ENCODE data around the gene SUGT1.
A peak's percentile ranks its signal among the peaks of the same experiment; 100 is the strongest.
"Not testable (repeated sequence)": the region's sequence is repeated elsewhere in the genome, so short reads cannot be mapped to it uniquely, and the experiment has no call there.

Gene SUGT1

DNA sequence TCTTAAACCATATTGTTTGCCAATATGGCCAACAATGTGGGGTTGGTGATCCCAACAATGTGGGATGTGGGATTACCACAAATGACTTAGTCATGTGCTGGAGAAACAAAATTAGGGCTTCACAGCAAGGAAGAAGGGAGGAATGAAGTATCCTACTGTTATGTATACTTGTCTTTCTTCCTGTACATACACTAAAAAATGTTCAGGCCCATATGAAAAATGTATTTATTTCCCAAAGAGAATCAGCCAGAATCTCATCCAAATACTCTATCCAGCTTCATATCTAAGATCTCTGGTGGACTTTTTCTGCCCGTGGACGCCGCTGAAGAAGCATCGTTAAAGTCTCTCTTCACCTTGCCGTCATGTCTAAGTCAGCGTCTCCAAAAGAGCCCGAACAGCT is 10.5 kb upstream of the SUGT1 start, which contains the start of gene HNRNPA1L2:
HNRNPA1L2 (plus strand) TSS at position 301 of the 400 bp plus-strand sequence; CDS start at position 363, 62 bp downstream.
- DNase-seq (no peak), ATAC-seq (replicated peaks) (no peak)
- Mint-ChIP-seq H3K4me3 (no peak within 1 kb of the TSS), H3K27ac (no peak within 1 kb of the TSS), H3K27me3 (no peaks in the 10 kb centered on the region), H3K9me3 (peaks cover 0 to 2% of the 10 kb centered on the region in 2 donors), H3K36me3 (ENCODE audit: insufficient read depth) (peaks cover 16% of the 10 kb centered on the region), H3K4me1 (ENCODE audit: low read depth in 2 of 2) (peaks cover 3 to 6% of the 10 kb centered on the region in 2 donors)

DNA sequence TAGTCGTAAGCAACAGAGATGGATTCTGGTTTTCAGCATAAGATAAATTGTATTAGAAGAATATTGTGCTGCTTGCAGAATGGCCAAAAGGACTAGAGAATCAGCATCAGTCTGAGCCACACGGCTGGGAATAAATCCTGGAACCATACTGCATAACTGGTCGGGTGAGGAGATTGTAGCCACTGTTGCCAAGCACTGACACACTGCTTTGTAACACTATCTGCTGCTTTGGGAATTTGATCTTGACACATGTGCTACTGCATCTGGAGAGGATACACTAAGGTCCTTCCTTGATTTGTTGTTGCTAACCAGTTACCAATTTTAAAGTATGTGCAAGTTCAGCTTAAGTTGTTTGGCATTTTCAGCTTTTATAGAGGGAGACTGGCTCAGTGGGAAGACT is 8.5 kb upstream of the SUGT1 start:
- Mint-ChIP-seq H3K4me3 (no peak overlapping the region), H3K9me3 (peaks cover 0 to 2% of the 10 kb centered on the region in 2 donors), H3K27ac (no peak overlapping the region), H3K36me3 (ENCODE audit: insufficient read depth) (peaks cover 8% of the 10 kb centered on the region), H3K4me1 (ENCODE audit: low read depth in 2 of 2) (peaks cover 3 to 6% of the 10 kb centered on the region in 2 donors), H3K27me3 (no peaks in the 10 kb centered on the region)
- DNase-seq (no peak), ATAC-seq (replicated peaks) (no peak)

DNA sequence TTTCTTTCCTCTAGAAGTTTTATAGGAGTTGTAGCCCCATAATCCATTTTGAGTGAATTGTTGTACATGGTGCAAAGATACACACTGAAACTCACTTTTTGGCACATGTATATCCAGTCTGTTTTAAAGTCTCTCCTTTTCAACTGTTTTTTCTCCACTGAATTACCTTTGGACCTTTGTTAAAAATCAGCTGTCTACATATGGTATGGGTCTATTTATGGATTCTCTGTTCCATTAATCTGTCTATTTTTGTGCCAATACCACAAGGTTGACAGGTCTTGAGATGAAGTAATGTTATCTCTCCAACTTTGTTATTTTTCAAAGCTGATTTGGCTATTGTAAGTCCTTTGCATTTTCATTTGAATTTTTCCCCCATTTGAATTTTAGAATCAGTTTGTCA is 5.7 kb upstream of the SUGT1 start:
- peak overlapping the region; percentile 13 to 33 for H3K27ac Mint-ChIP-seq
- H3K27me3 Mint-ChIP-seq = no peaks in the 10 kb centered on the region
- peaks cover 2% of the 10 kb centered on the region for H3K36me3 Mint-ChIP-seq (ENCODE audit: insufficient read depth)
- no peak for DNase-seq
- ATAC-seq (replicated peaks) = no peak
- peaks cover 0 to 2% of the 10 kb centered on the region in 2 donors for H3K9me3 Mint-ChIP-seq
- H3K4me1 Mint-ChIP-seq (ENCODE audit: low read depth in 2 of 2) = peaks cover 6 to 13% of the 10 kb centered on the region in 2 donors
- H3K4me3 Mint-ChIP-seq = no peak overlapping the region

DNA sequence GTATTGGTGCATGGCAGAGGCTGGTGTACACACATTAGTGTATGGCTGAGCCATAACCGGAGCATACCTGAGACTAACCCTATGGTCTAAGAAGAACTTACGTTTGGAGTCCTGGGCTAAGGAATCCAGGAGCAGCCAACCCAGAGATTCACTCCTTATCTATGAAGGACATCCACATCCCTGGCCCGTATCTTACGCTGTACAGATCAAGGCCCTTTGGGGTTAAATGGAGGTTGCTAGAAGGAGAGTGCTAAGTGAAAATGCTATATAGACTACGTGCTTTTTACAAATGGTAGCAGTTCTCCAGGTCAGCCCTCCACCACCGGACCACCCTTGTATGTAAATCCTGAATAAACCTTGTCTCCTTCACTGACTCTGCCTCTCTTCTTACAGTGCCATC is 1.9 kb upstream of the SUGT1 start:
- H3K9me3 Mint-ChIP-seq = no peaks in the 10 kb centered on the region
- H3K4me1 Mint-ChIP-seq (ENCODE audit: low read depth in 2 of 2) = peaks cover 7 to 11% of the 10 kb centered on the region in 2 donors
- no peak for DNase-seq
- no peak for ATAC-seq (replicated peaks)
- no peaks in the 10 kb centered on the region for H3K36me3 Mint-ChIP-seq (ENCODE audit: insufficient read depth)
- H3K27ac Mint-ChIP-seq = no peak overlapping the region
- no peak overlapping the region for H3K4me3 Mint-ChIP-seq
- H3K27me3 Mint-ChIP-seq = no peaks in the 10 kb centered on the region

DNA sequence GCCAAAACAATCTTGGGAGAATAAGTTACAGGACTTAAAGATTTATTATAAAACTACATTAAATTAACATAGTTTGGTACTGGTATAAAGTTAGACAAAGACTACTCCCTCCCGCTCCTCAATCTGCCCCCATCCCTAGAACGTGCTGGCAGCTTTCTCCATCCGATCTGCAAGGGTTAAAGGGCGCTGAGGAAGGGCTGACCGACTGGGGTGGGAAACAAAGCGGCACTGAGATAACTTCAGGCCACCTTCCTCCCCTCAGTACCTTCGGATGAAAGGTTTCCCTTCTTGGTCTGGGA is 790 bp upstream of the SUGT1 start:
- peaks cover 7 to 11% of the 10 kb centered on the region in 2 donors for H3K4me1 Mint-ChIP-seq (ENCODE audit: low read depth in 2 of 2)
- no peak overlapping the region for H3K27ac Mint-ChIP-seq
- H3K9me3 Mint-ChIP-seq = no peaks in the 10 kb centered on the region
- H3K36me3 Mint-ChIP-seq (ENCODE audit: insufficient read depth) = no peaks in the 10 kb centered on the region
- ATAC-seq (replicated peaks) (no peak), DNase-seq (no peak)
- H3K27me3 Mint-ChIP-seq = no peaks in the 10 kb centered on the region
- no peak overlapping the region for H3K4me3 Mint-ChIP-seq

DNA sequence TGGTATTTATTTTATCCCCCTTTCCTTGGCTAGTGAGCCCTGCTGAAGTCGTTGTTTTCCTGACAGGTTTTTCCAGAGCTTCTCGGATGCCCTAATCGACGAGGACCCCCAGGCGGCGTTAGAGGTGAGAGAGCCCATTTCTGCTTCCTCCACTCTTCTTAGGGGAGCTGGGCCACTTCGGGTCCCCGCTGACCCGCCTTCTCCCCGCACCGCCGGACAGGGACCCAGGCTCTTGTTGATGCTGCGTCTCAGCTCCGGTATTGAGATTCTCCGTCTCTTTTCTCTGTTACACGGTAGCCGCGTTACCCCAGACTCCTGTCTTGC is 306 bp downstream of the SUGT1 start:
- Mint-ChIP-seq H3K4me3 (no peak overlapping the region), H3K4me1 (ENCODE audit: low read depth in 2 of 2) (peaks cover 7 to 11% of the 10 kb centered on the region in 2 donors), H3K36me3 (ENCODE audit: insufficient read depth) (peaks cover 4% of the 10 kb centered on the region), H3K9me3 (no peaks in the 10 kb centered on the region), H3K27me3 (no peaks in the 10 kb centered on the region), H3K27ac (no peak overlapping the region)
- DNase-seq (no peak), ATAC-seq (replicated peaks) (peak; percentile 20)

DNA sequence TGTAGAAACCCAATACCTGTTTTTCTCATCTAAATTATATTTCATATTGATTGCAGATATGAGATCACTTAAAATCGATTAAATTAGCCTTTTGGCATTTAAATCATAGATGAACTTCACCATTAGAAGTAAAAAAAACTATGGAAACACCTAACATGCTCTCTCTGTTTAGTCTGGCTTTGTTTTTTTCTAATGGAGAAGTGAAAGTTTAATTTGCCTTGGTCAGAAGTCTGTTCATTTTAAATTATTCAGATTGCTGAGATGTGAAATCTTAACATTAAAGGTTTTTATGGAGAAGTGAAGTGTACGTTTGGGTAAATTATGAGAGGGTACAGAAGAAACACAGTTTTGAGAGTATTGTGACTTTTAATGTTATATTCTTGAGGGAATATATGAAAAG is 6.7 kb downstream of the SUGT1 start:
- DNase-seq (no peak), ATAC-seq (replicated peaks) (no peak)
- Mint-ChIP-seq H3K27me3 (no peaks in the 10 kb centered on the region), H3K4me1 (ENCODE audit: low read depth in 2 of 2) (peaks cover 2 to 7% of the 10 kb centered on the region in 2 donors), H3K27ac (no peak overlapping the region), H3K36me3 (ENCODE audit: insufficient read depth) (peaks cover 61% of the 10 kb centered on the region), H3K4me3 (no peak overlapping the region), H3K9me3 (no peaks in the 10 kb centered on the region)

DNA sequence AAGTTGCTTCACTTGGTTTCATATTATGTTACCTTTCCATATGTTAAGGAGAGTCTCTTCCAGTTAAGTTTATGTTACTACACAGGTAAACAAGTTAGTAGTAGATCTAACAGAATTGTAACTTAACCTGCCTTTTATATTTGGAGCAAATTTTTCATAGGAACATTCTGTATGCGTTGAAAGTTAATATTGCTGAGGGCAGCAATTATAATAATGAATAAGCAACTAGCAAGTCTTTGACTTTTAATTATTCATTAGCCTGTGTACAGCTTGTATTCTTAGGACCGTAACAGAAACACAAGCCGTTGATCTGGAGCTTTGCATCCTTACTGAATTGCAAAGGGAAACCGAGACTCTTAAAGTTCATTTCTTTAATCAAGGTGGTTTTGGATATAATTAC is 11.6 kb downstream of the SUGT1 start:
- H3K9me3 Mint-ChIP-seq = no peaks in the 10 kb centered on the region
- H3K27ac Mint-ChIP-seq = no peak overlapping the region
- peaks cover 82% of the 10 kb centered on the region for H3K36me3 Mint-ChIP-seq (ENCODE audit: insufficient read depth)
- peaks cover 3% of the 10 kb centered on the region in 2 donors for H3K4me1 Mint-ChIP-seq (ENCODE audit: low read depth in 2 of 2)
- no peak for ATAC-seq (replicated peaks)
- DNase-seq = no peak
- no peak overlapping the region for H3K4me3 Mint-ChIP-seq
- H3K27me3 Mint-ChIP-seq = no peaks in the 10 kb centered on the region

DNA sequence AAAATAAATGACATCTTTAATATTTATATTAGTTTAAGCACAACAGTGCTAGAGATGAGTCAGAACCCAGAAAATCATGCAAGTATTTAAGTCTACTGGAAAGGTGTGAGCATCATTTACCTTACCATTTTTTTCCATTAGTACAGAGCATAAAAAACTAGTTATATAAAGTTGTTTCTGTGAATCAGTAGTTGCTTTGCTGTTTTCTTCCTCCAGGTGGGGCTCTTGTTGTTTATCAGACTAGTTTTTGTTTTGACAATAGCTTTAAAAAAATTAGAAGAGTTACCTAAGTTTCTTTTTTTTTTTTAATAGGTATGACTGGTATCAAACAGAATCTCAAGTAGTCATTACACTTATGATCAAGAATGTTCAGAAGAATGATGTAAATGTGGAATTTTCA is 12.7 kb downstream of the SUGT1 start:
- H3K9me3 Mint-ChIP-seq = no peaks in the 10 kb centered on the region
- no peaks in the 10 kb centered on the region for H3K27me3 Mint-ChIP-seq
- peak in 1 of 3 experiments; percentile 4 for DNase-seq
- H3K36me3 Mint-ChIP-seq (ENCODE audit: insufficient read depth) = peaks cover 76% of the 10 kb centered on the region
- no peak overlapping the region for H3K4me3 Mint-ChIP-seq
- peak overlapping the region; percentile 22 to 41 for H3K27ac Mint-ChIP-seq
- peaks cover 0 to 3% of the 10 kb centered on the region in 2 donors for H3K4me1 Mint-ChIP-seq (ENCODE audit: low read depth in 2 of 2)
- peak; percentile 59 for ATAC-seq (replicated peaks)

DNA sequence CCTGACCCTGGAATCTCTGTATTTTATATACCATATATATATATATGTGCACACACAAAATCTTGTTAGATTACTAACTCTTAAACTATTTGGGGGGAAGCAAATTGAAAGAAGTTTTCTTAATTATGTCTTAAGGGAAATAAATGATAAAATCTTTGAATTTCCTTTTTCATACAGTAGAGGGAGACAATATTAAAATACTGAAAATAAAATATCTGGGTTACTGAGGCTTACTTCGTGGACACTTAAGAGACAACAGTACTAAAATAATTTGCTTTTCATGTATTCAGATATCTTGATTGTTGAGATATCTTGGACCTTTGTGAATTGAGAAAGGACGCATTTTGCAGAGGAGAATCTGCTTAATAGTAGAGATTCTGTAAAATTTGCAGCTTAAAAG is 17.0 kb downstream of the SUGT1 start:
- ATAC-seq (replicated peaks) = no peak
- no peaks in the 10 kb centered on the region for H3K27me3 Mint-ChIP-seq
- no peak for DNase-seq
- no peak overlapping the region for H3K4me3 Mint-ChIP-seq
- peaks cover 3 to 8% of the 10 kb centered on the region in 2 donors for H3K4me1 Mint-ChIP-seq (ENCODE audit: low read depth in 2 of 2)
- H3K36me3 Mint-ChIP-seq (ENCODE audit: insufficient read depth) = peaks cover 52% of the 10 kb centered on the region
- no peak overlapping the region for H3K27ac Mint-ChIP-seq
- H3K9me3 Mint-ChIP-seq = no peaks in the 10 kb centered on the region

DNA sequence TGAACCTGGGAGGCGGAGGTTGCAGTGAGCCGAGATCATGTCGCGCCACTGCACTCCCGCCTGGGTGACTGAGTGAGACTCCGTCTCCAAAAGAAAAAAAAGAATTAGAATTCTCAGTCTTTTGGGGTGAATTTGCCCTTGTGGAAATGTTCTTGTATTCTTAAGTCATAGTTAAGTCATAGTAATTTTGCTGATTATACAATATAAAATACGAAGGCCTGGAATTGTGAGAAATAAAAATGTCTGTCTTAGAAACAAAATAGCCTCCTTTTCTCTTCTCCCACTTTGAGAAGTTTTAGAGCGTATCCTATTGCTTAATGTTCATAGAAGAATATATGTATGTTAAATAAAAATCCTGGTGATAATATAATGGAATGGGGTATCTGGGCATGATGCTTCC is 18.1 kb downstream of the SUGT1 start:
- ATAC-seq (replicated peaks) (no peak), DNase-seq (no peak)
- H3K36me3 Mint-ChIP-seq (ENCODE audit: insufficient read depth) = peaks cover 47% of the 10 kb centered on the region
- no peak overlapping the region for H3K4me3 Mint-ChIP-seq
- peaks cover 6 to 16% of the 10 kb centered on the region in 2 donors for H3K4me1 Mint-ChIP-seq (ENCODE audit: low read depth in 2 of 2)
- H3K27me3 Mint-ChIP-seq = no peaks in the 10 kb centered on the region
- H3K27ac Mint-ChIP-seq = no peak overlapping the region
- no peaks in the 10 kb centered on the region for H3K9me3 Mint-ChIP-seq

DNA sequence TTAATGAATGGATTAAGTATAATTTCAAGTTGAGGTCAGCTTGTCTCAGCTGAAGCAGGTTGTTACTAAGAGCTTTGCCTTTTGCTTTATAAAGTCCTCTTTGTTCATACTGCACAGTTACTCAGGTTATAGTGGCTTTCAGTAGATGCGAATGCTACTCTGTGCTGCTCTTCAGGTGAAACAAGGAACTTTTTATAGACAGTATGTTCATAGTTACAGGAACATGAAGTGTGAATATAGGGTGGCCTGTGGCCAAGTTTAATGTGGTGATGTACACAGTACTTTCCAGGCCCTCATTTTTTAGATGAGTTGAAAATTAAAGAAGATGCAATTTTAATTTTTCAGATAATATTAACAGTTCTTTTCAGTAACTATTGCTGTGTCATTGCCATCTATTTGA is 20.8 kb downstream of the SUGT1 start:
- ATAC-seq (replicated peaks) (no peak), DNase-seq (no peak)
- peaks cover 36% of the 10 kb centered on the region for H3K36me3 Mint-ChIP-seq (ENCODE audit: insufficient read depth)
- H3K9me3 Mint-ChIP-seq = no peaks in the 10 kb centered on the region
- no peak overlapping the region for H3K27ac Mint-ChIP-seq
- peaks cover 5 to 33% of the 10 kb centered on the region in 2 donors for H3K4me1 Mint-ChIP-seq (ENCODE audit: low read depth in 2 of 2)
- no peak overlapping the region for H3K4me3 Mint-ChIP-seq
- H3K27me3 Mint-ChIP-seq = no peaks in the 10 kb centered on the region

DNA sequence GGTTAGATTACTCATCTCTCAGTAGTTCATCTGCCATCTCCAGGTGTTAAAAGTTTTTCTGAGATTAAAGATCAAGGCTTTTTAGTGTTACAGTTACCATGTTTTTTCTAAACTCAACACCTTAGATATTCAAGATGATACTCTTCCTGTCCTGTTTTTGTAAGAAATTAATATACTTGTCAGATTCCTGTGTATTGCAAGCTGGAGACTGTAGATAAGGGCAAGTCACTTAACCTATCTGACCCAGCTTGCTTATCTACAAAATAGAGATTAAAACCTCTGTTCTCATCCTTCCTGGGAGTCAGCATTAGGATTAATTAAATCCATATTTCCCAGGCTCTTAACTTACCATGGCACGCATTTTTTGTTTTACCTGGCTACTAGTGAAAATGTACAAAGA is 25.2 kb downstream of the SUGT1 start:
- H3K4me1 Mint-ChIP-seq (ENCODE audit: low read depth in 2 of 2) = peaks cover 5 to 25% of the 10 kb centered on the region in 2 donors
- no peak overlapping the region for H3K27ac Mint-ChIP-seq
- no peaks in the 10 kb centered on the region for H3K9me3 Mint-ChIP-seq
- no peaks in the 10 kb centered on the region for H3K27me3 Mint-ChIP-seq
- peaks cover 56% of the 10 kb centered on the region for H3K36me3 Mint-ChIP-seq (ENCODE audit: insufficient read depth)
- no peak overlapping the region for H3K4me3 Mint-ChIP-seq
- no peak for DNase-seq
- no peak for ATAC-seq (replicated peaks)

DNA sequence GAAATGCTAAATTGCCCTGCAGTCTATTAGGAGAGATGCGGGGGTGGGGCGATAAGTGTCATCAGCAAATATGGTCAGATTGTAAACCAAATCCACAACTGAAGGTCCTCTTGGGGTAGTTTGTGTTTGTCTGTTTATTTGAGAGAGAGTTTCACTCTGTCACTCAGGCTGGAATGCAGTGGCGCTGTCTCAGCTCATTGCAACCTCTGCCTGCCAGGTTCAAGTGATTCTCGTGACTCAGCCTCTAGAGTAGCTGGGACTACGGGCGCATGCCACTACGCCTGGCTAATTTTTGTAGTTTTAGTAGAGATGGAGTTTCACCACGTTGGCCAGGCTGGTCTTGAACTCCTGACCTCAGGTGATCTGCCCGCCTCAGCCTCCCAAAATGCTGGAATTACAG is 33.2 kb downstream of the SUGT1 start:
- peaks cover 58% of the 10 kb centered on the region for H3K36me3 Mint-ChIP-seq (ENCODE audit: insufficient read depth)
- not testable (repeated sequence) for ATAC-seq (replicated peaks); H3K27me3 Mint-ChIP-seq; H3K27ac Mint-ChIP-seq; H3K4me1 Mint-ChIP-seq (ENCODE audit: low read depth in 2 of 2); H3K4me3 Mint-ChIP-seq; DNase-seq; H3K9me3 Mint-ChIP-seq

DNA sequence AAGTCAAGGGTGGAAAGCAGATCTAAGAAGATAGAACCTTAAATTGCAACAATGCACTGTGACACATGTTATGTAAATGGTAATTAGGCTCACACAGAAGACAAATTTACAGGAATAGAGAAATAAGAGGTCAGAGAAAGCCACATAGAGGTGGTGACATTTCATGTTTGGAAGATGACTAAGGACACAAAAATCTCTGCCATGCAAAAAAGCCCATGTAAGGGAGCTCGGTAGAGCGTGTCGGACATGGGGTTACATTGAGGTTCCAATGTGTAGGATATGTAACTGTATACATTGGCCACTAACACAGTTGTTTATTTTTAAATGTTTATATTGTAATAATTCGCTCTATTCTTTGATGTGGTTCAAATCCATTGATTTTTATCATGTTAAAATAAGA is 33.7 kb downstream of the SUGT1 start:
- peaks cover 52% of the 10 kb centered on the region for H3K36me3 Mint-ChIP-seq (ENCODE audit: insufficient read depth)
- H3K4me3 Mint-ChIP-seq = no peak overlapping the region
- no peaks in the 10 kb centered on the region for H3K9me3 Mint-ChIP-seq
- no peak for ATAC-seq (replicated peaks)
- no peak for DNase-seq
- H3K27me3 Mint-ChIP-seq = no peaks in the 10 kb centered on the region
- H3K4me1 Mint-ChIP-seq (ENCODE audit: low read depth in 2 of 2) = no peaks in the 10 kb centered on the region
- no peak overlapping the region for H3K27ac Mint-ChIP-seq
